ENCODE data around the gene TBXAS1. TPM values are rescaled to one million over a fixed set of nuclear protein-coding genes. Genes with fewer than 3 reads are reported as not detected.
"Not testable (repeated sequence)": the region's sequence is repeated elsewhere in the genome, so short reads cannot be mapped to it uniquely, and the experiment has no call there.

TBXAS1 gene
- total and polyA plus RNA-seq, 2 donors (not counting 3 experiments of a cell fraction or from before 2014, with no cell fraction given) = 2.1 to 4.3 TPM

- Histone ChIP-seq H3K9me3 (replicated peaks; ENCODE audit: control insufficient read depth, insufficient read depth, low read length) (no peaks in the 10 kb centered on the region), H3K36me3 (ENCODE audit: control insufficient read depth in 2 of 2, extremely low read depth in 1 of 2, insufficient read depth in 2 of 2, low read length in 2 of 2) (no peaks in the 10 kb centered on the region), H3K4me2 (ENCODE audit: insufficient read depth, low read length) (no peak overlapping the region), H3K4me3 (replicated peaks in 1 of 3; ENCODE audit: insufficient read depth in 1 of 3, low read depth in 1 of 3, low read length in 3 of 3) (no peak overlapping the region), H4K20me1 (replicated peaks; ENCODE audit: control insufficient read depth, extremely low read depth, insufficient read depth, low read length) (no peaks in the 10 kb centered on the region), H3K27ac (ENCODE audit: insufficient read depth, low read depth, low read length) (no peak overlapping the region), H3K4me1 (ENCODE audit: control insufficient read depth, extremely low read depth, insufficient read depth, low read length) (no peaks in the 10 kb centered on the region), H3K27me3 (ENCODE audit: control insufficient read depth in 2 of 2, insufficient read depth in 2 of 2, low read length in 2 of 2) (no peaks in the 10 kb centered on the region), H3K79me2 (ENCODE audit: control insufficient read depth, insufficient read depth, low read length) (no peaks in the 10 kb centered on the region), H3K9ac (replicated peaks; ENCODE audit: extremely low read depth, insufficient read depth, low read length) (no peak overlapping the region), H2AFZ (ENCODE audit: low read depth, low read length) (peak overlapping the region; percentile 19), H3K9me1 (replicated peaks; ENCODE audit: control insufficient read depth, extremely low read depth, insufficient read depth, low read length) (no peaks in the 10 kb centered on the region)
- peak; percentile 16 for DNase-seq (ENCODE audit: low read depth, low spot score)
- intact Hi-C loops (cut with micrococcal nuclease) = no loop called here
- BruUV-seq (replicated peaks) = no TSS peak
- ChIA-PET CTCF (interaction anchor here (0.7 kb wide), 1 partner anchor 58 kb away, joined by 4 read pairs; no protein-coding TSS in a partner anchor), POLR2A (no interaction called here)
- FAIRE-seq = no peak
- dilution Hi-C loops (cut with MboI; ENCODE audit: extremely low pct_ligation_motif_present, low sequenced_read_pairs) = no loop called here
- TF ChIP-seq POLR2AphosphoS5 (IDR thresholded peaks at IDR 0.05; ENCODE audit: insufficient read depth, low read depth, low read length) (no peak), POLR2A (IDR thresholded peaks at IDR 0.05; ENCODE audit: low read depth, low read length) (no peak), FOS (IDR thresholded peaks at IDR 0.05; ENCODE audit: borderline replicate concordance, insufficient read depth, low read length) (no peak), MYC (IDR thresholded peaks at IDR 0.05; ENCODE audit: low read depth, low read length) (no peak), JUN (IDR thresholded peaks at IDR 0.05; ENCODE audit: borderline replicate concordance, insufficient read depth, insufficient read length, low read depth) (no peak), MAX (IDR thresholded peaks at IDR 0.05; ENCODE audit: insufficient read depth, insufficient read length) (no peak), EZH2 (IDR thresholded peaks at IDR 0.05; ENCODE audit: borderline replicate concordance, low read depth, low read length, severe bottlenecking) (no peak), GATA2 (IDR thresholded peaks at IDR 0.05; ENCODE audit: insufficient read depth, insufficient read length, low read depth, low read length) (no peak)
- TF ChIP-seq, protein P1, sequence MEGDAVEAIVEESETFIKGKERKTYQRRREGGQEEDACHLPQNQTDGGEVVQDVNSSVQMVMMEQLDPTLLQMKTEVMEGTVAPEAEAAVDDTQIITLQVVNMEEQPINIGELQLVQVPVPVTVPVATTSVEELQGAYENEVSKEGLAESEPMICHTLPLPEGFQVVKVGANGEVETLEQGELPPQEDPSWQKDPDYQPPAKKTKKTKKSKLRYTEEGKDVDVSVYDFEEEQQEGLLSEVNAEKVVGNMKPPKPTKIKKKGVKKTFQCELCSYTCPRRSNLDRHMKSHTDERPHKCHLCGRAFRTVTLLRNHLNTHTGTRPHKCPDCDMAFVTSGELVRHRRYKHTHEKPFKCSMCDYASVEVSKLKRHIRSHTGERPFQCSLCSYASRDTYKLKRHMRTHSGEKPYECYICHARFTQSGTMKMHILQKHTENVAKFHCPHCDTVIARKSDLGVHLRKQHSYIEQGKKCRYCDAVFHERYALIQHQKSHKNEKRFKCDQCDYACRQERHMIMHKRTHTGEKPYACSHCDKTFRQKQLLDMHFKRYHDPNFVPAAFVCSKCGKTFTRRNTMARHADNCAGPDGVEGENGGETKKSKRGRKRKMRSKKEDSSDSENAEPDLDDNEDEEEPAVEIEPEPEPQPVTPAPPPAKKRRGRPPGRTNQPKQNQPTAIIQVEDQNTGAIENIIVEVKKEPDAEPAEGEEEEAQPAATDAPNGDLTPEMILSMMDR (IDR thresholded peaks at IDR 0.05; ENCODE audit: extremely low read depth in 1 of 2, insufficient read depth in 1 of 2, low read depth in 1 of 2, low read length in 2 of 2) = no peak
Observed at GRCh38 chr7:139842401-139843210, 13.5 kb downstream of the TBXAS1 start.

GRCh38 chr7:139843211-139843537 is 14.1 kb downstream of the TBXAS1 start:
- H3K4me3 ChIP-seq (replicated peaks in 1 of 3; ENCODE audit: insufficient read depth in 1 of 3, low read depth in 1 of 3, low read length in 3 of 3); FAIRE-seq; H3K36me3 ChIP-seq (ENCODE audit: control insufficient read depth in 2 of 2, extremely low read depth in 1 of 2, insufficient read depth in 2 of 2, low read length in 2 of 2); H3K9me1 ChIP-seq (replicated peaks; ENCODE audit: control insufficient read depth, extremely low read depth, insufficient read depth, low read length); H3K4me2 ChIP-seq (ENCODE audit: insufficient read depth, low read length); H4K20me1 ChIP-seq (replicated peaks; ENCODE audit: control insufficient read depth, extremely low read depth, insufficient read depth, low read length); DNase-seq (ENCODE audit: low read depth, low spot score); BruUV-seq (replicated peaks); intact Hi-C loops (cut with micrococcal nuclease); H3K79me2 ChIP-seq (ENCODE audit: control insufficient read depth, insufficient read depth, low read length); H3K4me1 ChIP-seq (ENCODE audit: control insufficient read depth, extremely low read depth, insufficient read depth, low read length); H3K9ac ChIP-seq (replicated peaks; ENCODE audit: extremely low read depth, insufficient read depth, low read length); H3K27me3 ChIP-seq (ENCODE audit: control insufficient read depth in 2 of 2, insufficient read depth in 2 of 2, low read length in 2 of 2); H3K27ac ChIP-seq (ENCODE audit: insufficient read depth, low read depth, low read length); H2AFZ ChIP-seq (ENCODE audit: low read depth, low read length); dilution Hi-C loops (cut with MboI; ENCODE audit: extremely low pct_ligation_motif_present, low sequenced_read_pairs); POLR2A ChIA-PET; H3K9me3 ChIP-seq (replicated peaks; ENCODE audit: control insufficient read depth, insufficient read depth, low read length): not testable (repeated sequence)
- CTCF ChIA-PET = interaction anchor here (0.7 kb wide), 1 partner anchor 58 kb away, joined by 4 read pairs; no protein-coding TSS in a partner anchor
